Measurements from ENCODE around the gene MRPL46. TPM values are rescaled to one million over a fixed set of nuclear protein-coding genes. Genes with fewer than 3 reads are reported as not detected.

Gene MRPL46
- total RNA-seq, 4 donors from 2014 or later = 2.8 to 30.6 (median 16.0) TPM

GRCh38 chr15:88430051-88430450 lies 37.1 kb downstream of the MRPL46 start:
- in situ Hi-C loops (cut with MboI; ENCODE audit: low pct_ligation_motif_present in 1 of 4, low pct_unique_long_range_greater_than_20kb in 1 of 4, low sequenced_read_pairs in 3 of 4) (no loop called here), intact Hi-C loops (cut with DNase I; ENCODE audit: low total_unique reads) (no loop called here)
- no peak for TF ChIP-seq POLR2AphosphoS5 (IDR thresholded peaks at IDR 0.05)
- no peak for TF ChIP-seq EP300 (IDR thresholded peaks at IDR 0.05; ENCODE audit: low read depth)
- TF ChIP-seq POLR2A (IDR thresholded peaks at IDR 0.05) = no peak
- H3K9me3 ChIP-seq = no peaks in the 10 kb centered on the region
- H3K36me3 ChIP-seq = no peaks in the 10 kb centered on the region
- no peak overlapping the region for H3K27ac ChIP-seq
- H3K27me3 ChIP-seq = peaks cover 8% of the 10 kb centered on the region
- no peak overlapping the region for H3K4me3 ChIP-seq
- no peak for DNase-seq
- H3K4me1 ChIP-seq = no peaks in the 10 kb centered on the region

DNA sequence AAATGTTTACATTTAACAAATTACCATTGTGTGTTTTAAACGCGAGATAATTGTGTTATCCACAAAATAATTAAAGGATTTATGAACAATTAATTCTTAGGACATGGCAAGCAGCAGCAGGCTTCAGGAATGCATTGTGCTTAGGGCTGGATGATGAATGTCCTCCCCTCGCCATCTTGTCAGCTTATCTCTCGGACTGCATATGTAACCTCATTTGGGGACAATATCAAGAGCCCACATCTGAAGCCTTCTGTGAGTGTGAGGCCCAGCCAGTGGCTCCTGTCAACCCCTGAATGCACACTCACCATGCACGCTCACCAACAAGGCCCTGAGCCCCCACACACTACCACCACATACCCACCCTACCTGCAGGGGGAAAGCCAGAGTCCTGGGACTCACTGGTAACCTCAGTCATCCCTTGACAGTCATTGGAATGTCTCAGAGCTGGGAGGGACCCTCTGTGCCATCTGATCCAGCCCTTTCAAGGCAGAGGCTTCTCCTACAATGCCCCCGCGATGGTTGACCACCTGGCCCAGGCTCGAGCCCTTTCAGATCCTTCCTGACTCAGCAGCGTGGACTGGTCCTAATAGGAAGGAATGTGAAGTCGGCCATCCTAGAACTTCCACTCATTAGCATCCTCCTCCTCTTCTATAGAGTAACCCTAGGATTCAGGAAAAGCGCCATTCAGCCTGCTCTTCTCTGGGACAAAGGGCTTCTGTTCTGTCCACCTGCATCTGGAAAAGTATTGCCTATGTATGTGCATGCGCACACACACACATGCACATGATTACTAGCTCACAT lies 38.2 kb downstream of the MRPL46 start:
- in situ Hi-C loops (cut with MboI; ENCODE audit: low pct_ligation_motif_present in 1 of 4, low pct_unique_long_range_greater_than_20kb in 1 of 4, low sequenced_read_pairs in 3 of 4) (no loop called here), intact Hi-C loops (cut with DNase I; ENCODE audit: low total_unique reads) (no loop called here)
- Histone ChIP-seq H3K4me3 (no peak overlapping the region), H3K36me3 (no peaks in the 10 kb centered on the region), H3K4me1 (no peaks in the 10 kb centered on the region), H3K9me3 (no peaks in the 10 kb centered on the region), H3K27ac (no peak overlapping the region), H3K27me3 (peaks cover 8% of the 10 kb centered on the region)
- no peak for DNase-seq
- 77 to 85% methylated on average over 7 to 12 of the region's 12 CpGs for WGBS, 2 donors (ENCODE audit: low coverage in 1 of 2)
- no peak for TF ChIP-seq EP300 (IDR thresholded peaks at IDR 0.05; ENCODE audit: low read depth)
- TF ChIP-seq POLR2A (IDR thresholded peaks at IDR 0.05) = no peak
- TF ChIP-seq POLR2AphosphoS5 (IDR thresholded peaks at IDR 0.05) = no peak
- TF ChIP-seq, protein P1, sequence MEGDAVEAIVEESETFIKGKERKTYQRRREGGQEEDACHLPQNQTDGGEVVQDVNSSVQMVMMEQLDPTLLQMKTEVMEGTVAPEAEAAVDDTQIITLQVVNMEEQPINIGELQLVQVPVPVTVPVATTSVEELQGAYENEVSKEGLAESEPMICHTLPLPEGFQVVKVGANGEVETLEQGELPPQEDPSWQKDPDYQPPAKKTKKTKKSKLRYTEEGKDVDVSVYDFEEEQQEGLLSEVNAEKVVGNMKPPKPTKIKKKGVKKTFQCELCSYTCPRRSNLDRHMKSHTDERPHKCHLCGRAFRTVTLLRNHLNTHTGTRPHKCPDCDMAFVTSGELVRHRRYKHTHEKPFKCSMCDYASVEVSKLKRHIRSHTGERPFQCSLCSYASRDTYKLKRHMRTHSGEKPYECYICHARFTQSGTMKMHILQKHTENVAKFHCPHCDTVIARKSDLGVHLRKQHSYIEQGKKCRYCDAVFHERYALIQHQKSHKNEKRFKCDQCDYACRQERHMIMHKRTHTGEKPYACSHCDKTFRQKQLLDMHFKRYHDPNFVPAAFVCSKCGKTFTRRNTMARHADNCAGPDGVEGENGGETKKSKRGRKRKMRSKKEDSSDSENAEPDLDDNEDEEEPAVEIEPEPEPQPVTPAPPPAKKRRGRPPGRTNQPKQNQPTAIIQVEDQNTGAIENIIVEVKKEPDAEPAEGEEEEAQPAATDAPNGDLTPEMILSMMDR (IDR thresholded peaks at IDR 0.05) = no peak

DNA sequence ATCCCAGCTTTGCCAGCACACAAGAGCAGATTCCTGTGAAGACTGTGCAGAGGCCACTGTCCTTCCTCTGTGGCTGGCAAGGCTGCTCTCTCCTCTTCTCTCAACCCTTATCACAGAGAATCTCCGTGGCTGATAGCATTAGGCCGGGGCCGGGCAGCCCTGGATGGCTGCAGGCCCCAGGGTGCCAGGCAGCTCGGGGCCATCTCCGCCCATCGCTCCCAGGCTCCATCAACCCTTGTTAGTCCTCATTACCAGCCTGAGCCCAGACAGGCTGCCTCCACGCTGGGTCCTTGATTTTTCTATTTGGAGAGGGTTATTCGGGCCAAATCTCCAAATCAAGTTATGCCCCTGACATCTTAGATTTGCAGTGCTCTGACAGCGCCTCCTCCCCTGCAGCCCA lies 39.1 kb downstream of the MRPL46 start:
- TF ChIP-seq, protein P1 (IDR thresholded peaks at IDR 0.05) = no peak
- TF ChIP-seq POLR2AphosphoS5 (IDR thresholded peaks at IDR 0.05) (no peak), EP300 (IDR thresholded peaks at IDR 0.05; ENCODE audit: low read depth) (no peak), POLR2A (IDR thresholded peaks at IDR 0.05) (no peak)
- in situ Hi-C loops (cut with MboI; ENCODE audit: low pct_ligation_motif_present in 1 of 4, low pct_unique_long_range_greater_than_20kb in 1 of 4, low sequenced_read_pairs in 3 of 4) = no loop called here
- intact Hi-C loops (cut with DNase I; ENCODE audit: low total_unique reads) = no loop called here

GRCh38 chr15:88426304-88426703 lies 40.9 kb downstream of the MRPL46 start:
- H3K9me3 ChIP-seq = no peaks in the 10 kb centered on the region
- in situ Hi-C loops (cut with MboI; ENCODE audit: low pct_ligation_motif_present in 1 of 4, low pct_unique_long_range_greater_than_20kb in 1 of 4, low sequenced_read_pairs in 3 of 4) = no loop called here
- no peak for DNase-seq
- no peak overlapping the region for H3K4me3 ChIP-seq
- intact Hi-C loops (cut with DNase I; ENCODE audit: low total_unique reads) = no loop called here
- no peak for TF ChIP-seq POLR2A (IDR thresholded peaks at IDR 0.05)
- no peak for TF ChIP-seq POLR2AphosphoS5 (IDR thresholded peaks at IDR 0.05)
- TF ChIP-seq, protein P1 (IDR thresholded peaks at IDR 0.05) = no peak
- no peak for TF ChIP-seq EP300 (IDR thresholded peaks at IDR 0.05; ENCODE audit: low read depth)
- WGBS, 2 donors (ENCODE audit: low coverage in 1 of 2) = 60% methylated on average over 2 of the region's 2 CpGs; no CpG with 5 or more reads in 1 of the 2 donors
- H3K27me3 ChIP-seq = peaks cover 8% of the 10 kb centered on the region
- no peaks in the 10 kb centered on the region for H3K36me3 ChIP-seq
- no peaks in the 10 kb centered on the region for H3K4me1 ChIP-seq
- H3K27ac ChIP-seq = no peak overlapping the region

More for the DNA sequence above, 39.1 kb downstream of the MRPL46 start:
- Histone ChIP-seq H3K9me3 (no peaks in the 10 kb centered on the region), H3K4me3 (no peak overlapping the region), H3K36me3 (no peaks in the 10 kb centered on the region), H3K27me3 (peaks cover 8% of the 10 kb centered on the region), H3K4me1 (no peaks in the 10 kb centered on the region), H3K27ac (no peak overlapping the region)
- 63 to 80% methylated on average over 3 to 9 of the region's 9 CpGs for WGBS, 2 donors (ENCODE audit: low coverage in 1 of 2)
- DNase-seq = no peak

Data from transverse colon (tissue), 4 donors.